Neural cell (in vitro differentiated cells): ENCODE measurements around the gene PBOV1. TPM values are rescaled to one million over a fixed set of nuclear protein-coding genes. Genes with fewer than 3 reads are reported as not detected.

ENCODE experiments used
- H2AFZ ChIP-seq: fragments of 200-600, 300-800 bp; sonication (generic), shearing (Covaris generic); 2 replicates; pipeline ENCODE4 v1.6.0; 2014; ENCODE audit warnings: low read depth, mild to moderate bottlenecking, antibody characterized with exemption, low read length, moderate library complexity
- H3F3A ChIP-seq: fragments of 200-600 bp; shearing (Covaris generic); 2 replicates; pipeline ENCODE4 v1.6.1; 2016; ENCODE audit warnings: mild to moderate bottlenecking, moderate library complexity, mixed read lengths, antibody characterized with exemption, low read length; ENCODE audit not compliant: insufficient read depth, poor library complexity, severe bottlenecking
- H3K27ac ChIP-seq: fragments of 200-600, 300-800 bp; sonication (generic), shearing (Covaris generic); 2 replicates; pipeline ENCODE4 v1.5.1; 2014; ENCODE audit warnings: mild to moderate bottlenecking, low read length, moderate library complexity
- H3K27me3 ChIP-seq: fragments of 300-800, 200-600 bp; sonication (generic), shearing (Covaris generic); 2 replicates; pipeline ENCODE4 v1.6.0; 2014; ENCODE audit warnings: mild to moderate bottlenecking, low read depth, low read length, moderate library complexity; ENCODE audit not compliant: insufficient read depth
- H3K36me3 ChIP-seq: fragments of 300-800, 200-600 bp; sonication (generic), shearing (Covaris generic); 2 replicates; pipeline ENCODE4 v1.5.1; 2014; ENCODE audit warnings: mild to moderate bottlenecking, antibody characterized with exemption, low read length, moderate library complexity; ENCODE audit not compliant: insufficient read depth
- H3K4me2 ChIP-seq: fragments of 300-800, 200-600 bp; sonication (generic), shearing (Covaris generic); 2 replicates; pipeline ENCODE4 v1.6.0; 2014; ENCODE audit warnings: mild to moderate bottlenecking, low read length
- H3K4me3 ChIP-seq: fragments of 300-800, 200-600 bp; sonication (generic), shearing (Covaris generic); 2 replicates; pipeline ENCODE4 v1.5.1; 2014; ENCODE audit warnings: mild to moderate bottlenecking, low read length, moderate library complexity
- H3K79me2 ChIP-seq: fragments of 200-600 bp; shearing (Covaris generic); replicated peaks from 2 replicates; pipeline ENCODE4 v1.6.0; 2014; ENCODE audit warnings: mild to moderate bottlenecking, low read length, moderate library complexity; ENCODE audit not compliant: insufficient read depth
- H3K9ac ChIP-seq: fragments of 300-800, 200-600 bp; sonication (generic), shearing (Covaris generic); 2 replicates; pipeline ENCODE4 v1.6.1; 2016; ENCODE audit warnings: mild to moderate bottlenecking, low read length, mixed read lengths
- H3K9me2 ChIP-seq: fragments of 200-600 bp; shearing (Covaris generic); 2 replicates; pipeline ENCODE4 v1.6.1; 2016; ENCODE audit warnings: mild to moderate bottlenecking, low read length, mixed read lengths; ENCODE audit not compliant: insufficient read depth
- H3K9me3 ChIP-seq: fragments of 200-600, 300-800 bp; sonication (generic), shearing (Covaris generic); 2 replicates; pipeline ENCODE4 v1.6.1; 2016; ENCODE audit warnings: mild to moderate bottlenecking, mixed run types, low read length, moderate library complexity, mixed read lengths
- H4K20me1 ChIP-seq: fragments of 200-600 bp; shearing (Covaris generic); 2 replicates; pipeline ENCODE4 v1.6.1; 2016; ENCODE audit warnings: mild to moderate bottlenecking, mixed run types; ENCODE audit not compliant: insufficient read depth
- EP300 ChIP-seq: fragments of 450-650 bp; conservative IDR thresholded peaks from 2 replicates; pipeline ENCODE4 v1.6.1; 2014; ENCODE audit warnings: antibody characterized with exemption, mild to moderate bottlenecking, moderate library complexity; ENCODE audit not compliant: poor library complexity, severe bottlenecking
- EZH2 ChIP-seq: fragments of 200-600, 300-800 bp; shearing (Covaris generic), sonication (generic); IDR thresholded peaks from 2 replicates; pipeline ENCODE4 v1.6.1; 2014; ENCODE audit warnings: antibody characterized with exemption, low read length, borderline replicate concordance, mild to moderate bottlenecking; ENCODE audit not compliant: insufficient read depth, poor library complexity, severe bottlenecking
- MXI1 ChIP-seq: fragments of 450-650 bp; conservative IDR thresholded peaks from 2 replicates; pipeline ENCODE4 v1.6.1; 2014; ENCODE audit warnings: antibody characterized with exemption, mild to moderate bottlenecking; ENCODE audit not compliant: poor library complexity, severe bottlenecking
- POLR2AphosphoS5 ChIP-seq: IDR thresholded peaks from 2 replicates; pipeline ENCODE4 v1.6.1; 2012
- RAD21 ChIP-seq: fragments of 450-650 bp; conservative IDR thresholded peaks from 2 replicates; pipeline ENCODE4 v1.6.1; 2014; ENCODE audit warnings: antibody characterized with exemption, mild to moderate bottlenecking, moderate library complexity
- SMC3 ChIP-seq: fragments of 450-650 bp; conservative IDR thresholded peaks from 2 replicates; pipeline ENCODE4 v1.6.1; 2014; ENCODE audit warnings: antibody characterized with exemption, mild to moderate bottlenecking, moderate library complexity; ENCODE audit not compliant: poor library complexity
- TAF1 ChIP-seq: IDR thresholded peaks from 2 replicates; pipeline ENCODE4 v1.6.1; 2012; ENCODE audit warnings: low read depth
- polyA plus RNA-seq: library from polyadenylated mRNA; depleted of rRNA; stranded (reverse); fragments of >200 nt; gene quantifications from 2 replicates; pipeline ENCODE4 v1.2.3, GENCODE V29; 2014
- TF ChIP-seq, protein P1 (sequence below): IDR thresholded peaks from 2 replicates; pipeline ENCODE4 v1.6.1; 2012; ENCODE audit warnings: borderline replicate concordance
- TF ChIP-seq, protein P2 (sequence below): fragments of 450-650 bp; IDR thresholded peaks from 2 replicates; pipeline ENCODE4 v1.5.1; 2014; ENCODE audit warnings: antibody characterized with exemption, mild to moderate bottlenecking, moderate library complexity; ENCODE audit not compliant: poor library complexity, severe bottlenecking

The PBOV1 gene
- polyA plus RNA-seq, 1 donor from 2014 or later = not detected

DNA sequence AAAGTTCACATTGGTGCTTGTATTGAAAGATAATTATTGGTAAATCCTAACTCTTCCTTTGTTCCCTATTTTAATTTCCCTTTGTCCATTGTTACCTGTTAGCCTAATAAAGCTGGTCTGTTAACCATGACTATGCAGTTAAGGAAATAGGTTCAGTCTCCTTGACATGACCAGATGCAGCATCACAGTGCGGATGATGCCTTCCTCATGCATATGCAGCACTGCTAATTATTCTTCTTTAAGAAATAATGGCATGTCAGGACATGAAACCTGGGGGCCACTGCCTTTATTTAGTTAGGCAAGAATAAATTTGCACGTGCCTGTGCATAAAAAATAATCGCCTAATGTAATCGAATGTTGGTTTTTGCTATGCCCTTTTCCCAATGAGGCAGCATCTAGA, 16.5 kb downstream of the PBOV1 start:
- Histone ChIP-seq H3K9ac (no peak overlapping the region), H2AFZ (no peak overlapping the region), H3K36me3 (no peaks in the 10 kb centered on the region), H3K9me3 (no peaks in the 10 kb centered on the region), H4K20me1 (no peaks in the 10 kb centered on the region), H3F3A (no peaks in the 10 kb centered on the region), H3K4me3 (no peak overlapping the region), H3K27me3 (no peaks in the 10 kb centered on the region), H3K4me2 (no peak overlapping the region), H3K27ac (no peak overlapping the region), H3K79me2 (no peaks in the 10 kb centered on the region), H3K9me2 (no peaks in the 10 kb centered on the region)
- TF ChIP-seq RAD21 (no peak), POLR2AphosphoS5 (no peak), EZH2 (no peak), MXI1 (no peak), EP300 (no peak), SMC3 (no peak), TAF1 (no peak)
- TF ChIP-seq, protein P1, sequence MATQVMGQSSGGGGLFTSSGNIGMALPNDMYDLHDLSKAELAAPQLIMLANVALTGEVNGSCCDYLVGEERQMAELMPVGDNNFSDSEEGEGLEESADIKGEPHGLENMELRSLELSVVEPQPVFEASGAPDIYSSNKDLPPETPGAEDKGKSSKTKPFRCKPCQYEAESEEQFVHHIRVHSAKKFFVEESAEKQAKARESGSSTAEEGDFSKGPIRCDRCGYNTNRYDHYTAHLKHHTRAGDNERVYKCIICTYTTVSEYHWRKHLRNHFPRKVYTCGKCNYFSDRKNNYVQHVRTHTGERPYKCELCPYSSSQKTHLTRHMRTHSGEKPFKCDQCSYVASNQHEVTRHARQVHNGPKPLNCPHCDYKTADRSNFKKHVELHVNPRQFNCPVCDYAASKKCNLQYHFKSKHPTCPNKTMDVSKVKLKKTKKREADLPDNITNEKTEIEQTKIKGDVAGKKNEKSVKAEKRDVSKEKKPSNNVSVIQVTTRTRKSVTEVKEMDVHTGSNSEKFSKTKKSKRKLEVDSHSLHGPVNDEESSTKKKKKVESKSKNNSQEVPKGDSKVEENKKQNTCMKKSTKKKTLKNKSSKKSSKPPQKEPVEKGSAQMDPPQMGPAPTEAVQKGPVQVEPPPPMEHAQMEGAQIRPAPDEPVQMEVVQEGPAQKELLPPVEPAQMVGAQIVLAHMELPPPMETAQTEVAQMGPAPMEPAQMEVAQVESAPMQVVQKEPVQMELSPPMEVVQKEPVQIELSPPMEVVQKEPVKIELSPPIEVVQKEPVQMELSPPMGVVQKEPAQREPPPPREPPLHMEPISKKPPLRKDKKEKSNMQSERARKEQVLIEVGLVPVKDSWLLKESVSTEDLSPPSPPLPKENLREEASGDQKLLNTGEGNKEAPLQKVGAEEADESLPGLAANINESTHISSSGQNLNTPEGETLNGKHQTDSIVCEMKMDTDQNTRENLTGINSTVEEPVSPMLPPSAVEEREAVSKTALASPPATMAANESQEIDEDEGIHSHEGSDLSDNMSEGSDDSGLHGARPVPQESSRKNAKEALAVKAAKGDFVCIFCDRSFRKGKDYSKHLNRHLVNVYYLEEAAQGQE = no peak
- TF ChIP-seq, protein P2, sequence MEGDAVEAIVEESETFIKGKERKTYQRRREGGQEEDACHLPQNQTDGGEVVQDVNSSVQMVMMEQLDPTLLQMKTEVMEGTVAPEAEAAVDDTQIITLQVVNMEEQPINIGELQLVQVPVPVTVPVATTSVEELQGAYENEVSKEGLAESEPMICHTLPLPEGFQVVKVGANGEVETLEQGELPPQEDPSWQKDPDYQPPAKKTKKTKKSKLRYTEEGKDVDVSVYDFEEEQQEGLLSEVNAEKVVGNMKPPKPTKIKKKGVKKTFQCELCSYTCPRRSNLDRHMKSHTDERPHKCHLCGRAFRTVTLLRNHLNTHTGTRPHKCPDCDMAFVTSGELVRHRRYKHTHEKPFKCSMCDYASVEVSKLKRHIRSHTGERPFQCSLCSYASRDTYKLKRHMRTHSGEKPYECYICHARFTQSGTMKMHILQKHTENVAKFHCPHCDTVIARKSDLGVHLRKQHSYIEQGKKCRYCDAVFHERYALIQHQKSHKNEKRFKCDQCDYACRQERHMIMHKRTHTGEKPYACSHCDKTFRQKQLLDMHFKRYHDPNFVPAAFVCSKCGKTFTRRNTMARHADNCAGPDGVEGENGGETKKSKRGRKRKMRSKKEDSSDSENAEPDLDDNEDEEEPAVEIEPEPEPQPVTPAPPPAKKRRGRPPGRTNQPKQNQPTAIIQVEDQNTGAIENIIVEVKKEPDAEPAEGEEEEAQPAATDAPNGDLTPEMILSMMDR = no peak

DNA sequence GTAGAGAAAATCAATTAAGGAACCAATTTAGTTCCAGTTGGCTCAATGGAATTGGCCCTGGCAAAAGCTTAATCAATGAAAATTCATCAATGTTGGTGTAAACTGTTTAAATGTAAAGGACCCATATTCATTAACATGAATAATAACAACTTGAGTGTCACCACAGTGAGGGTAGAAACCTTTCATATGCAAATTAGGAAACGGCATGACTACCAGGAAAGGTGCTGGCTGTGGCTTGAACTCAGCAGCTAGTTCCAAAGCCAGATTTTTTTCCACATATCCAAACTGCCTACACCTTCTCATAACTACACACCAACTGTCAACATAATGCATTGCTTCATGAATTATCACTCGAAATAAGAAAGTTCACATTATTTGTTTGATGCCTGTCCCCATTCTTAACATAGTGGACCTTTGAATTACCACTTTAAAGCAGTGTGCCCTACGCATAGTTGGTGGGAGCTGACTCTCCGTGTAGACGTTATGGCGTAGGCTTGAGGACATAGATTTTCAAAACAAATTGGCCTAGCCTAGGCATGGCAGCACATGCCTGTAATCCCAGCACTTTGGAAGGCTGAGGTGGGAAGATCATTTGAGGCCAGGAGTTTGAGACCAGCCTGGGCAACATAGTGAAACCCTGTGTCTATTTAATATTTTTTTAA, 19.7 kb downstream of the PBOV1 start:
- Histone ChIP-seq H3F3A (no peaks in the 10 kb centered on the region), H3K9me3 (no peaks in the 10 kb centered on the region), H3K27ac (no peak overlapping the region), H3K4me3 (no peak overlapping the region), H3K36me3 (no peaks in the 10 kb centered on the region), H3K79me2 (no peaks in the 10 kb centered on the region), H3K4me2 (no peak overlapping the region), H3K9me2 (no peaks in the 10 kb centered on the region), H3K9ac (no peak overlapping the region), H3K27me3 (no peaks in the 10 kb centered on the region), H2AFZ (no peak overlapping the region), H4K20me1 (no peaks in the 10 kb centered on the region)
- TF ChIP-seq RAD21 (no peak), POLR2AphosphoS5 (no peak), MXI1 (no peak), EZH2 (no peak)
- TF ChIP-seq, protein P2 = no peak
